ENCODE data around the gene TSPAN32. TPM values are rescaled to one million over a fixed set of nuclear protein-coding genes. Genes with fewer than 3 reads are reported as not detected.

Gene TSPAN32
- polyA plus RNA-seq (2011; rRNA removed), result not detected in 2 replicates
- polyA plus RNA-seq (2012; cell fraction: cytosol; rRNA removed), result not detected in 2 replicates
- polyA plus RNA-seq (2012; cell fraction: nucleus; rRNA removed), result not detected in 2 replicates
- polyA plus RNA-seq (2017; fragmentation: RNase III; extraction: RNeasy Plus Mini Kit Qiagen cat#74134 plus additional on column Dnase treatment), result not detected in 3 replicates
- polyA minus RNA-seq (2011; rRNA and poly(A)+ RNA removed), result not detected in 2 replicates

GRCh38 chr11:2301631-2302305 is at the start of gene TSPAN32, which contains the start of gene C11orf21:
Gene TSPAN32, plus strand, starts transcription at chr11:2302013. Its CDS starts 137 bp downstream, at chr11:2302150.
Gene C11orf21, minus strand, starts transcription at chr11:2301918. Its CDS starts 110 bp downstream, at chr11:2301808.
- ChIA-PET POLR2A (interaction anchor here (0.6 kb wide), 2 partner anchors 131 to 160 kb away, joined by 3 read pairs; no protein-coding TSS in a partner anchor), CTCF (interaction anchor here (1.3 to 30.6 kb wide), 6 partner anchors 23 to 230 kb away, joined by 3 to 903 read pairs (median 22); partner anchors contain the start of gene TSSC4)
- Histone ChIP-seq H3K4me2 (no peak within 1 kb of the TSS), H3K4me3 (no peak within 1 kb of the TSS), H3K4me1 (no peaks in the 10 kb centered on the region), H3K9me3 (no peaks in the 10 kb centered on the region), H3K27ac (no peak within 1 kb of the TSS)
- DNase-seq (ENCODE audit: low read depth in 1 of 2, low spot score in 1 of 2) (no peak), ATAC-seq (no peak), FAIRE-seq (no peak)
- 60% methylated on average over 15 of the region's 16 CpGs for WGBS (ENCODE audit: missing lambda C conversion rate)
- no peak for TF ChIP-seq EHMT2 (IDR thresholded peaks at IDR 0.05; ENCODE audit: low read depth)
- TF ChIP-seq NPAS2 (CRISPR knock-in tag; IDR thresholded peaks at IDR 0.05; ENCODE audit: borderline replicate concordance), result no peak
- no peak for TF ChIP-seq ZFP36 (IDR thresholded peaks at IDR 0.05; ENCODE audit: borderline replicate concordance, partially characterized antibody)
- TF ChIP-seq HES2 (IDR thresholded peaks at IDR 0.05), result no peak

GRCh38 chr11:2252018-2252417 is 49.8 kb upstream of the TSPAN32 start:
- DNase-seq (ENCODE audit: low read depth in 1 of 2, low spot score in 1 of 2) (no peak), ATAC-seq (no peak), FAIRE-seq (no peak)
- WGBS (ENCODE audit: missing lambda C conversion rate), result 79% methylated on average over 6 of the region's 6 CpGs
- ChIA-PET POLR2A (no interaction called here), CTCF (interaction anchor here (0.7 to 1.8 kb wide), 3 partner anchors 9 to 57 kb away, joined by 3 to 5 read pairs (median 3); no protein-coding TSS in a partner anchor)
- no peaks in the 10 kb centered on the region for H3K4me1 ChIP-seq
- no peak overlapping the region for H3K4me3 ChIP-seq
- TF ChIP-seq JUNB (IDR thresholded peaks at IDR 0.05) (no peak), KDM5A (IDR thresholded peaks at IDR 0.05) (no peak)
- peaks cover 6% of the 10 kb centered on the region; the same call in 1 of the 3 replicates for H3K9me3 ChIP-seq
- no peak overlapping the region for H3K4me2 ChIP-seq
- H3K27ac ChIP-seq, result no peak overlapping the region

- H3K4me3 ChIP-seq, result no peak overlapping the region
- H3K9me3 ChIP-seq, result peaks cover 6% of the 10 kb centered on the region; the same call in 1 of the 3 replicates
- no peak for TF ChIP-seq ZSCAN20 (CRISPR knock-in tag; IDR thresholded peaks at IDR 0.05)
- no peak for TF ChIP-seq MAFK (IDR thresholded peaks at IDR 0.05; ENCODE audit: partially characterized antibody)
- H3K4me1 ChIP-seq, result no peaks in the 10 kb centered on the region
- DNase-seq (ENCODE audit: low read depth in 1 of 2, low spot score in 1 of 2) (no peak), FAIRE-seq (no peak), ATAC-seq (no peak)
- ChIA-PET CTCF (no interaction called here), POLR2A (no interaction called here)
- H3K4me2 ChIP-seq, result no peak overlapping the region
- H3K27ac ChIP-seq, result no peak overlapping the region
- WGBS (ENCODE audit: missing lambda C conversion rate), result 73% methylated on average over 10 of the region's 14 CpGs
Observed at GRCh38 chr11:2256293-2256913, 45.4 kb upstream of the TSPAN32 start.

GRCh38 chr11:2256951-2257700 is 44.7 kb upstream of the TSPAN32 start:
- H3K4me1 ChIP-seq, result no peaks in the 10 kb centered on the region
- no peak overlapping the region for H3K27ac ChIP-seq
- FAIRE-seq (no peak), DNase-seq (ENCODE audit: low read depth in 1 of 2, low spot score in 1 of 2) (no peak), ATAC-seq (no peak)
- no peak overlapping the region for H3K4me3 ChIP-seq
- WGBS (ENCODE audit: missing lambda C conversion rate), result 78% methylated on average over 25 of the region's 31 CpGs
- no peak for TF ChIP-seq HOXA7 (CRISPR knock-in tag; IDR thresholded peaks at IDR 0.05)
- H3K9me3 ChIP-seq, result peaks cover 6% of the 10 kb centered on the region; the same call in 1 of the 3 replicates
- POLR2A ChIA-PET, result no interaction called here
- CTCF ChIA-PET, result no interaction called here
- no peak overlapping the region for H3K4me2 ChIP-seq

All from A549 (cell line).